ENCODE measurements around the gene MEGF8. TPM values are rescaled to one million over a fixed set of nuclear protein-coding genes. Genes with fewer than 3 reads are reported as not detected.

Gene MEGF8
- total and polyA plus RNA-seq, 9 of the 15 experiments (the other 6 are each of a cell fraction or from before 2014, with no cell fraction given), result 0.28 to 13.1 (median 3.0) TPM

GRCh38 chr19:42422092-42422900, 96.9 kb downstream of the MEGF8 start:
- H3K79me2 ChIP-seq (ENCODE audit: control insufficient read depth, insufficient read depth, low read length), result no peaks in the 10 kb centered on the region
- H3K4me3 ChIP-seq, result no peak overlapping the region
- H3K27ac ChIP-seq (ENCODE audit: extremely low read depth, low read depth, low read length), result no peak overlapping the region
- no TSS peak for BruUV-seq (replicated peaks)
- FAIRE-seq, result no peak
- H3K4me1 ChIP-seq (replicated peaks in 1 of 2; ENCODE audit: control insufficient read depth in 2 of 2, insufficient read depth in 2 of 2, low read length in 2 of 2), result peaks cover 0 to 25% of the 10 kb centered on the region in 2 experiments; a peak in 2 of 5 replicates
- H3K9ac ChIP-seq (ENCODE audit: insufficient read depth in 1 of 2, low read depth in 2 of 2, low read length in 2 of 2), result peak overlapping the region in 1 of 2 experiments; percentile 55; a peak in 1 of 4 replicates
- H2AFZ ChIP-seq (ENCODE audit: low read depth, low read length), result no peak overlapping the region
- DNase-seq (ENCODE audit: extremely low read depth in 1 of 4, low spot score in 3 of 4), result no peak
- intact Hi-C loops (cut with micrococcal nuclease), result no loop called here
- no peaks in the 10 kb centered on the region for H3K9me1 ChIP-seq (ENCODE audit: control insufficient read depth, insufficient read depth, low read length)
- POLR2A ChIA-PET, result no interaction called here
- no peak for ATAC-seq
- CTCF ChIA-PET (ENCODE audit: low intra/inter-chr PET ratio), result no interaction called here
- 24% methylated on average over 17 of the region's 17 CpGs for WGBS (ENCODE audit: insufficient coverage, low coverage, missing lambda C conversion rate)
- H4K20me1 ChIP-seq (replicated peaks; ENCODE audit: control insufficient read depth, insufficient read depth, low read length), result no peaks in the 10 kb centered on the region
- H3K4me2 ChIP-seq (ENCODE audit: insufficient read depth, low read length), result no peak overlapping the region
- in situ Hi-C loops (cut with MboI), result no loop called here
- H3K36me3 ChIP-seq (ENCODE audit: control insufficient read depth, insufficient read depth, low read length), result no peaks in the 10 kb centered on the region
- H3K9me3 ChIP-seq (replicated peaks; ENCODE audit: control insufficient read depth, insufficient read depth, low read depth, low read length), result no peaks in the 10 kb centered on the region
- peaks cover 0 to 5% of the 10 kb centered on the region in 2 experiments; a peak in 1 of 5 replicates for H3K27me3 ChIP-seq (ENCODE audit: control insufficient read depth in 2 of 2, insufficient read depth in 2 of 2, low read length in 2 of 2)
- peak; percentile 65 for TF ChIP-seq RBM25 (IDR thresholded peaks at IDR 0.05; ENCODE audit: low read depth, low read length, severe bottlenecking)
- no peak for TF ChIP-seq ELF2 (CRISPR knock-in tag; IDR thresholded peaks at IDR 0.05)
- TF ChIP-seq MCM7 (IDR thresholded peaks at IDR 0.05), result no peak
- TF ChIP-seq POU5F1 (IDR thresholded peaks at IDR 0.05; ENCODE audit: borderline replicate concordance, low read depth, low read length, partially characterized antibody), result no peak
- TF ChIP-seq RAD21 (CRISPR knock-in tag; conservative IDR thresholded peaks at IDR 0.05 in 1 of 2, IDR thresholded peaks at IDR 0.05 in 1 of 2), result no peak
- no peak for TF ChIP-seq CHCHD3 (CRISPR knock-in tag; IDR thresholded peaks at IDR 0.05)
- no peak for TF ChIP-seq ZKSCAN3 (CRISPR knock-in tag; IDR thresholded peaks at IDR 0.05)
- TF ChIP-seq CREB3L1 (IDR thresholded peaks at IDR 0.05; ENCODE audit: borderline replicate concordance, low read depth), result no peak
- TF ChIP-seq GTF2A2 (tag; IDR thresholded peaks at IDR 0.05), result no peak
- no peak for TF ChIP-seq ZNF311 (CRISPR knock-in tag; IDR thresholded peaks at IDR 0.05)
- no peak for TF ChIP-seq E2F3 (CRISPR knock-in tag; IDR thresholded peaks at IDR 0.05)
- TF ChIP-seq ZNF384 (IDR thresholded peaks at IDR 0.05; ENCODE audit: low read depth, low read length), result no peak
- TF ChIP-seq XRCC3 (IDR thresholded peaks at IDR 0.05), result no peak
- no peak for TF ChIP-seq DDX20 (tag; IDR thresholded peaks at IDR 0.05; ENCODE audit: low read depth)
- TF ChIP-seq GMEB1 (CRISPR knock-in tag; IDR thresholded peaks at IDR 0.05), result no peak
- no peak for TF ChIP-seq NONO (IDR thresholded peaks at IDR 0.05; ENCODE audit: low read depth in 2 of 2, low read length in 1 of 2)

Measured in K562 (cell line).